ENCODE measurements around the gene ATP6AP1. TPM values are rescaled to one million over a fixed set of nuclear protein-coding genes. Genes with fewer than 3 reads are reported as not detected.
A peak's percentile ranks its signal among the peaks of the same experiment; 100 is the strongest.

ATP6AP1 gene
- total RNA-seq, 1 donor from 2014 or later = 54.5 TPM

GRCh38 chrX:154449618-154450017, 21.1 kb downstream of the ATP6AP1 start:
- Histone ChIP-seq H3K4me1 (peaks cover 11% of the 10 kb centered on the region), H3K9me3 (no peaks in the 10 kb centered on the region), H3K27ac (no peak overlapping the region), H3K4me3 (no peak overlapping the region), H3K36me3 (no peaks in the 10 kb centered on the region), H3K27me3 (no peaks in the 10 kb centered on the region)
- DNase-seq (ENCODE audit: extremely low spot score in 2 of 2) = no peak
- intact Hi-C loops (cut with DNase I) = no loop called here
- TF ChIP-seq POLR2AphosphoS5 (IDR thresholded peaks at IDR 0.05; ENCODE audit: insufficient read depth in 1 of 2, low read depth in 1 of 2) = no peak

- Histone ChIP-seq H3K27me3 (no peaks in the 10 kb centered on the region), H3K36me3 (no peaks in the 10 kb centered on the region), H3K27ac (no peak overlapping the region), H3K9me3 (no peaks in the 10 kb centered on the region), H3K4me3 (no peak overlapping the region), H3K4me1 (peaks cover 4% of the 10 kb centered on the region)
- no peak for DNase-seq (ENCODE audit: extremely low spot score in 2 of 2)
- TF ChIP-seq POLR2A (IDR thresholded peaks at IDR 0.05) = no peak
- no peak for TF ChIP-seq CTCF (IDR thresholded peaks at IDR 0.05)
- TF ChIP-seq POLR2AphosphoS5 (IDR thresholded peaks at IDR 0.05; ENCODE audit: insufficient read depth in 1 of 2, low read depth in 1 of 2) = no peak
- intact Hi-C loops (cut with DNase I) = no loop called here
These were observed 21.8 kb downstream of the ATP6AP1 start for GRCh38 chrX:154450312-154450711.

DNA sequence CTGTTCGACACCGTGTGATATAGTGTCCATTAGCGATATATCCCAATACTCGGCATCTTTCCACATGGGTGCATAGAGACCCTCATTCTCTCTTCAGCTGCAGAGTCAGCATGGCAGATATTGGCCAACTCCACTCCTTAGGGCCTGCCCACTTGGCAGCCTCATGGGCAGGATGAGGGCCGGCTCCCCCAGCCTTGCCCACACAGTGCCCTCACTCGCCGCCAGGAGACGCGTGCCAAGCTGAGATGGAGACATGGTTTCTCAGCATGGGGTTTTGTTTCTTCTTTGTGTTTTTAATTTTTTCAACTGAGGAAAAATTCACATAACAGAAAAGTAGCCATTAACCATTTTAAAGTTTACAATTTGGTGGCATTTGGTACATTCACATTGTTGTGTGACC, 24.3 kb downstream of the ATP6AP1 start:
- Histone ChIP-seq H3K4me1 (no peaks in the 10 kb centered on the region), H3K27me3 (no peaks in the 10 kb centered on the region), H3K9me3 (no peaks in the 10 kb centered on the region), H3K27ac (no peak overlapping the region), H3K36me3 (no peaks in the 10 kb centered on the region), H3K4me3 (no peak overlapping the region)
- DNase-seq (ENCODE audit: extremely low spot score in 2 of 2) = no peak
- TF ChIP-seq CTCF (IDR thresholded peaks at IDR 0.05) (no peak), POLR2AphosphoS5 (IDR thresholded peaks at IDR 0.05; ENCODE audit: insufficient read depth in 1 of 2, low read depth in 1 of 2) (no peak), POLR2A (IDR thresholded peaks at IDR 0.05) (no peak)
- intact Hi-C loops (cut with DNase I) = no loop called here

GRCh38 chrX:154457491-154458115, 29.1 kb downstream of the ATP6AP1 start:
- Histone ChIP-seq H3K9me3 (no peaks in the 10 kb centered on the region), H3K27me3 (no peaks in the 10 kb centered on the region), H3K4me1 (peaks cover 17% of the 10 kb centered on the region), H3K27ac (peak overlapping the region; percentile 78), H3K4me3 (peak overlapping the region; percentile 60 to 69), H3K36me3 (no peaks in the 10 kb centered on the region)
- no peak for DNase-seq (ENCODE audit: extremely low spot score in 2 of 2)
- TF ChIP-seq POLR2A (IDR thresholded peaks at IDR 0.05) = no peak
- TF ChIP-seq POLR2AphosphoS5 (IDR thresholded peaks at IDR 0.05; ENCODE audit: insufficient read depth in 1 of 2, low read depth in 1 of 2) = no peak
- TF ChIP-seq CTCF (IDR thresholded peaks at IDR 0.05) = no peak
- intact Hi-C loops (cut with DNase I) = no loop called here

- DNase-seq (ENCODE audit: extremely low spot score in 2 of 2) = no peak
- Histone ChIP-seq H3K36me3 (no peaks in the 10 kb centered on the region), H3K4me1 (peaks cover 17% of the 10 kb centered on the region), H3K27me3 (no peaks in the 10 kb centered on the region), H3K4me3 (peak within 1 kb of the TSS; percentile 60 to 69), H3K27ac (peak within 1 kb of the TSS; percentile 78), H3K9me3 (no peaks in the 10 kb centered on the region)
- TF ChIP-seq POLR2AphosphoS5 (IDR thresholded peaks at IDR 0.05; ENCODE audit: insufficient read depth in 1 of 2, low read depth in 1 of 2) (no peak), POLR2A (IDR thresholded peaks at IDR 0.05) (peak in 1 of 2 donors; percentile 67), CTCF (IDR thresholded peaks at IDR 0.05) (no peak)
- intact Hi-C loops (cut with DNase I) = no loop called here
These were observed 29.9 kb downstream of the ATP6AP1 start, which contains the start of gene PLXNA3 for GRCh38 chrX:154458116-154458953. TSS of gene PLXNA3 (plus strand) at chrX:154458281. CDS start at chrX:154460184, 1,903 bp downstream.
